K562 (cell line): ENCODE results near the gene ATP9A. TPM values are rescaled to one million over a fixed set of nuclear protein-coding genes. Genes with fewer than 3 reads are reported as not detected.
A peak's percentile ranks its signal among the peaks of the same experiment; 100 is the strongest.

ENCODE experiments used
- ARID1B ChIP-seq: fragments of 450-650 bp; IDR thresholded peaks from 2 replicates; pipeline ENCODE4 v1.6.1; 2016; ENCODE audit warnings: antibody characterized with exemption, mild to moderate bottlenecking, inconsistent platforms
- CEBPG ChIP-seq, 3 experiments: fragments of 200-800 bp in 1 of 3; sonication (Bioruptor generic) in 1 of 3; sonication (generic) in 1 of 3; formaldehyde crosslinking in 1 of 3; IDR thresholded peaks in 2 of 3; conservative IDR thresholded peaks in 1 of 3; 2 replicates each; pipeline versions ENCODE4 v1.6.1 to v1.8.0; 2016 to 2022; ENCODE audit warnings: missing compliant biosample characterization in 2 of 3, missing genetic modification characterization in 2 of 3, mild to moderate bottlenecking in 1 of 3, missing genetic modification reagents in 1 of 3
- DIDO1 ChIP-seq: fragments of 450-650 bp; IDR thresholded peaks from 2 replicates; pipeline ENCODE4 v1.6.1; 2016; ENCODE audit warnings: low read depth, missing biosample characterization, missing genetic modification characterization
- DPF2 ChIP-seq: fragments of 450-650 bp; IDR thresholded peaks from 2 replicates; pipeline ENCODE4 v1.6.1; 2016
- GABPB1 ChIP-seq: sonication (generic); formaldehyde crosslinking; IDR thresholded peaks from 2 replicates; pipeline ENCODE4 v1.8.0; 2022; ENCODE audit warnings: mild to moderate bottlenecking, missing genetic modification reagents
- LCOR ChIP-seq: sonication (generic); formaldehyde crosslinking; IDR thresholded peaks from 2 replicates; pipeline ENCODE4 v1.8.0; 2022; ENCODE audit warnings: mild to moderate bottlenecking, missing genetic modification reagents
- MGA ChIP-seq: fragments of 450-650 bp; IDR thresholded peaks from 2 replicates; pipeline ENCODE4 v1.6.1; 2016; ENCODE audit warnings: mild to moderate bottlenecking, moderate library complexity
- NCOA2 ChIP-seq, 2 experiments: fragments of 450-650 bp; IDR thresholded peaks; 2 replicates each; pipeline ENCODE4 v1.6.1; 2018; ENCODE audit warnings: mild to moderate bottlenecking in 2 of 2, moderate library complexity in 1 of 2; ENCODE audit not compliant: partially characterized antibody in 2 of 2
- NFIX ChIP-seq: fragments of 250-450 bp; sonication (Bioruptor Pico); IDR thresholded peaks from 2 replicates; pipeline ENCODE4 v1.4.0; 2020; ENCODE audit warnings: low read depth, mild to moderate bottlenecking, moderate library complexity
- POLR2H ChIP-seq: IDR thresholded peaks from 2 replicates; pipeline ENCODE4 v1.6.1; 2016; ENCODE audit warnings: missing genetic modification characterization, low read depth, mild to moderate bottlenecking, control low read depth, missing compliant biosample characterization, moderate library complexity
- RUNX1 ChIP-seq: sonication (generic); IDR thresholded peaks from 2 replicates; pipeline ENCODE4 v1.6.1; 2016; ENCODE audit warnings: antibody characterized with exemption, low read depth
- SMARCA4 ChIP-seq: fragments of 450-650 bp; IDR thresholded peaks from 2 replicates; pipeline ENCODE4 v1.6.1; 2016
- ZNF316 ChIP-seq: fragments of 450-650 bp; IDR thresholded peaks from 2 replicates; pipeline ENCODE4 v1.6.1; 2016
- polyA plus RNA-seq, 8 experiments: library from polyadenylated mRNA; depleted of rRNA in 4 of 8; stranded (reverse) in 5 of 8; unstranded in 3 of 8; fragments of >200 nt; fragmentation: Nextera tagmentation in 2 of 8; fragmentation: Illumina TruSeq in 1 of 8; extraction: Ambion mirVana in 2 of 8; extraction: Trizol in 1 of 8; gene quantifications; 2 replicates each; pipeline versions ENCODE4 v1.2.1 to v1.2.3, GENCODE V29; 2011 to 2014; ENCODE audit warnings: inconsistent platforms in 1 of 8, missing spikeins in 1 of 8
- total RNA-seq, 7 experiments: library from RNA; depleted of rRNA in 6 of 7; stranded (reverse); fragments of >200 nt in 6 of 7; fragmentation: Illumina TruSeq in 2 of 7; extraction: Trizol in 2 of 7; gene quantifications; 2 replicates each; pipeline versions ENCODE4 v1.2.1 to v1.2.3, GENCODE V29; 2011 to 2021; ENCODE audit warnings: low replicate concordance in 1 of 7
- TF ChIP-seq, protein P1 (sequence below), 2 experiments: fragments of 450-650 bp in 1 of 2; sonication (generic) in 1 of 2; formaldehyde crosslinking in 1 of 2; IDR thresholded peaks in 1 of 2; conservative IDR thresholded peaks in 1 of 2; 2 replicates each; pipeline versions ENCODE4 v1.6.1 to v1.8.1; 2016 to 2023; ENCODE audit warnings: mild to moderate bottlenecking in 2 of 2, moderate library complexity in 2 of 2, inconsistent platforms in 1 of 2, missing genetic modification reagents in 1 of 2

The ATP9A gene
- total and polyA plus RNA-seq, 9 of the 15 experiments (the other 6 are each of a cell fraction or from before 2014, with no cell fraction given) = 0.18 to 0.62 (median 0.29) TPM

DNA sequence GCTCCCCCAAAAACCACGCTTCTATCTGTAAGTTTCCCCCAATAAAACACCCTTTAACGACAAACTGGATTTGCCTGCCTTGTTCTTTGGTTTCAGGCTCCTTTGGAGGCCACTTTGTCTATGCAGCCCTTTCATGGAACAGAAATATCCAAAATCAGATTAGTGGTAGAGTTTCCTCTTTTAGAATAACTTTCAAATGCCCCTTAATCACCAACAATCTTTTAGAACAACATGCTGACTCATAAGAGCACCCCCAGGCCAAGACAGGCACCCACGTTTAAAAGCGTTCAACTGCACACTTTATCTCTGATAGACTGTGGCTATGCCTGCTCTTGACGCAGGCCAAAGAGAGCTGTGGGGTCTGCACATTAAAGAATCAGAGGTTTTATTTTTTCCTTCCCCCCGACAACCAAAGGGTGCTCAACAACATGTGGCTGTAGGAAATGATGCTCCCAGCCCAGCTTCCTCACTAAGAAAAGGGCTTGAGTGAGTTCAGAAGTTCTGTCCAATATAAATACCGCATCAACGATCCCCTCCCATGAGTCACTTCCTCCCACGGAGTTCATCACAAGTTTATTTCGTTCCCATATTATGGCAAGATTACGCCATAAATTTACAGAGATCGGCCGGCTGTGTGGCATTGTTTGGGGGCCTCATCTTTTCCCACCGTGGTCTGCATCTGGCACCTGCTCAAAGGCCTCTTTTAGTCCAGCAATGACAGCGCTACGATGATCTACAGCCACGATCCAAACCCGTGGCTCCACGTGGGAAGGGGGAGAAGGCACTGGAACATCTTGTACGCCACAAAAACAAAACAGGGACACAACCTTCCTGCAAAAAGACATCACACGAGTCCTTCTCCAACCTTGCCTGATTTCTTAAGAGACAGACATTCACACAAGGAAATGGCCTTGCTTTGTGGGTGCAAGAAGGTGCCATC lies 136.9 kb downstream of the ATP9A start (continued):
- peak; percentile 6; the same call in 1 of the 2 replicates for TF ChIP-seq MGA
- TF ChIP-seq LCOR (CRISPR knock-in tag) = peak; percentile 51; the same call in 1 of the 2 replicates
- peak; percentile 32; the same call in 1 of the 2 replicates for TF ChIP-seq SMARCA4
- no peak for TF ChIP-seq NFIX (CRISPR knock-in tag)
- no peak for TF ChIP-seq RUNX1
- TF ChIP-seq DIDO1 (tag) = no peak
- TF ChIP-seq DPF2 = peak; percentile 61
- TF ChIP-seq GABPB1 (CRISPR knock-in tag) = peak; percentile 32; the same call in 1 of the 2 replicates
- TF ChIP-seq ARID1B = peak; percentile 54
- TF ChIP-seq, protein P1, sequence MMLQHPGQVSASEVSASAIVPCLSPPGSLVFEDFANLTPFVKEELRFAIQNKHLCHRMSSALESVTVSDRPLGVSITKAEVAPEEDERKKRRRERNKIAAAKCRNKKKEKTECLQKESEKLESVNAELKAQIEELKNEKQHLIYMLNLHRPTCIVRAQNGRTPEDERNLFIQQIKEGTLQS (IDR thresholded peaks at IDR 0.05) = peak; percentile 67
- TF ChIP-seq, protein P1 (CRISPR knock-in tag; conservative IDR thresholded peaks at IDR 0.05) = no peak
- no peak for TF ChIP-seq NCOA2 (IDR thresholded peaks at IDR 0.05; ENCODE audit: partially characterized antibody in 2 of 2)
- 0 out of 2 replicates have a peak, but pooled peaks have one; percentile 13 for TF ChIP-seq ZNF316
- TF ChIP-seq POLR2H = no peak
- TF ChIP-seq CEBPG (CRISPR knock-in tag; IDR thresholded peaks at IDR 0.05) = peak; percentile 31; the same call in 1 of the 2 replicates
- peak in 1 of 2 experiments; percentile 45; a peak in 1 of 4 replicates for TF ChIP-seq CEBPG (tag; conservative IDR thresholded peaks at IDR 0.05 in 1 of 2, IDR thresholded peaks at IDR 0.05 in 1 of 2)
